IPS DF 19.7 (cell line): ENCODE results near the gene FST.

ENCODE experiments used
- DNase-seq: peaks from one replicate; pipeline ENCODE4 v3.0.0-alpha.2; 2013; ENCODE audit warnings: low read depth, low spot score

Gene FST, protein sequence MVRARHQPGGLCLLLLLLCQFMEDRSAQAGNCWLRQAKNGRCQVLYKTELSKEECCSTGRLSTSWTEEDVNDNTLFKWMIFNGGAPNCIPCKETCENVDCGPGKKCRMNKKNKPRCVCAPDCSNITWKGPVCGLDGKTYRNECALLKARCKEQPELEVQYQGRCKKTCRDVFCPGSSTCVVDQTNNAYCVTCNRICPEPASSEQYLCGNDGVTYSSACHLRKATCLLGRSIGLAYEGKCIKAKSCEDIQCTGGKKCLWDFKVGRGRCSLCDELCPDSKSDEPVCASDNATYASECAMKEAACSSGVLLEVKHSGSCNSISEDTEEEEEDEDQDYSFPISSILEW

DNA sequence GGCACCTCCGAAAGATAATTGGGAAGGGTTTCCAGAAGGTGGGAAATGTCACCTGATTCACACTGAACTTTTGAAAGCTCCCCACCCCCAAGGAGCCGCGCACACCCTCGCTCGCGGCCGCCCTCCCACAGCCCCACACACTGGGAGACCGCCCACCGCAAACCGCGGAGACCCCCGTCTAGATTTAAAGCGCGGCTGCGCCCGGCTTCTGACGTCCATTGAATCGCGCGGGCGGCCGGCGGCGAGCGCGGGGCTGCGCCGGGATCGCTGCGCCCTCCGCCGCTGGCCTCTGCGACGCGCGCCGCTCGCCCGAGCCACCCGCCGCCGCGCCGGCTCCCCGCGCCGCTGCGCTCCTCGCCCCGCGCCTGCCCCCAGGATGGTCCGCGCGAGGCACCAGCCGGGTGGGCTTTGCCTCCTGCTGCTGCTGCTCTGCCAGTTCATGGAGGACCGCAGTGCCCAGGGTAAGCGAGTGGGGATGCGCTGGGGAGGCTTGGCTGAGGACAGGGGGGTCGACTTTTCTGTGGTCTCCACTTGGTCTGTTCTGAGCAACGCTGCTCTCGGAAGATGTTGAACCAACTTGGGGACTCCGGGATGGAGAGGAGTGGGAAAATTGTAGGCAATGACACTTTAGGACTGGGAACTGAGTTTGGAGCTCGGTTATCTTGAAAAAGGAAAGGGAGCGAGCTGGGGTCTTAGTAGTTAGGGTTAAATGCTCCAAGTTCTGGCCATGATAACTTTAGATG is at the start of gene FST:
FST (plus strand) TSS at position 214 of the 743 bp plus-strand sequence; CDS start at position 377, 163 bp downstream.
- DNase-seq: no peak

DNA sequence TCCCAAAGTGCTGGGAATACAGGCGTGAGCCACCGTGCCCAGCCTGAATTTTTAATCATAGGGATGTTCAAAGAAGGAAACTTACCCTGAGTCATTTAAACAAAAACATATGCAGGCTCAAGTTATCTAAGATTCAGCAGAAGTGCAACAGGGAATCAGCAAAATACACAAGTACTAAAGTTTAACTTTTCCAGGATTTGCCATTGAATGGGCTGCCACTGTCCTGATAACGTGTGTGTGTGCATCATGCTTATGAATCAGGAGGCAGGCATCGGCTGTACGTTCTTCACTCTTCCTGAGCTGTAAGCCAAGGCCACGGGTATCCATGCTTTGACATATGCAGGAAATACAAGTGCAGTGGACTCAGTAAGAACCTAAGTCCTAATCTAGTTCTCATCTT is 48.8 kb upstream of the FST start:
- no peak for DNase-seq

DNA sequence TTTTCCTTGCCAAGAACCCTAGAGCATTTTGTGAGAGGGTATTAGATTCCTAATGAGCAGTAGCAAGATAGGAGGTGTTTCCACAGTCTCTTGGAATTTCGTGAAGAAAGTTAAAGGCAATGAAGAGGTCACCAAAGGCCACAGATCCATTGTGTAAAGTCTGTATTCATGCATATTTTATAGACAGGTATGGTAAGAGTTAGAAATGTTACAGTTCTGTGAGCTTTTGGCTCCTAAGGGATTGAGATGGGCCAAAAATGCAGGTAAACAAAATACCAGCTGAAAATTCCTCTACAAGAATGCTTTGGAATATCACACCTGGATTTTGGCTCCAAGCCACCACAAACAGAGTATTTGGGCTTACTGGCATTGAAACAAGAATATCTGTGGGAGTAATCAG is 47.4 kb upstream of the FST start:
- DNase-seq: no peak

DNA sequence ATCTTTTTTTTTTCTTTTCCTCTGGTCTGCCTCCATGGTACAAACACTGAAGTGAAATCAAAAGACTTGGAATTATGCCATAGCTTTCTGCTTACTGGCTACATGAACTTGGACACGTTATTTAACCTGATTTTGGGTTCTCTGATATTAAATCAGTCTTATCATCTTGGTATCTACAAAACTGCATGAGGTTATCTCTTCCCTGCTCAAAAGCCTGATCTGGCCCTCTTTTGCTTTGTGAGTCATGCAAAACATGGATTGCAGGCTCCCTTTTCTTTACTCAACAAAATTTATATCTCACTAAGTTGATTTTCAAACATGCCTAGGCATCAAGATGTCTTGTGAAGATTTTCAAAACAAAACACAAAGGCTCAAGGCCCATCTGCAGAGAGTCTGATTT is 45.9 kb upstream of the FST start:
- no peak for DNase-seq

DNA sequence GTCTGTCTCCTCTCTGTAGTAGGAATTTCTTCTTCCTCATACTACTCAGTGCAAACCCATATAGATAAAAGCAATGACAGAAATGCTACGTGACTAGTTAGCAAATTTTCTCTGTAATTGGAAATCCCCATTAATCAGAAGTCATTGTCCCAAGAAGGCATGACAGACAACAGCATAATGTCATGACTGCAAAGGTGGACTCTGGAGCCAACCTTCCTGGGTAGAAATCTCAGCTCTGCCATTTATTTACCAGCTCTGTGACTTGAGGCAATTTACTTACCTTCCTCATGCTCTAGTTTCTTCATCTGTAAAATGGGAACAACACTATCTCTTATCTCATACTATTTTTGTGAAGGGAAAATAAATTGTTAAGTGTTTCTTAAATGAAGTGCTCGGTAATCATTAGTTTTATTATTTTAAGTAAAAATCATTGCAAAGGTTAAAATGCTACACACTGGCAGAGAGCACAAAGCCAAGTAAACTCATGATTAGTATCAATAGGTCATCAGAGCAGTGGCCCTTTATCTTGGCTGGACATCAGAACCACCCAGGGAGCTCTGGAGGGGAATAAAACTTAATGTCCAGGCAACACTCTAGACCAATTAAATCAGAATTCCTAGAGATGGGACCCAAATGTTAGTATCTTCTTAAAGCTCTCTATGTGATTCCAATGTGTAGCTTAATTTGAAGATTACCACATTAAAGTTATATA is 43.8 kb upstream of the FST start:
- DNase-seq: no peak

DNA sequence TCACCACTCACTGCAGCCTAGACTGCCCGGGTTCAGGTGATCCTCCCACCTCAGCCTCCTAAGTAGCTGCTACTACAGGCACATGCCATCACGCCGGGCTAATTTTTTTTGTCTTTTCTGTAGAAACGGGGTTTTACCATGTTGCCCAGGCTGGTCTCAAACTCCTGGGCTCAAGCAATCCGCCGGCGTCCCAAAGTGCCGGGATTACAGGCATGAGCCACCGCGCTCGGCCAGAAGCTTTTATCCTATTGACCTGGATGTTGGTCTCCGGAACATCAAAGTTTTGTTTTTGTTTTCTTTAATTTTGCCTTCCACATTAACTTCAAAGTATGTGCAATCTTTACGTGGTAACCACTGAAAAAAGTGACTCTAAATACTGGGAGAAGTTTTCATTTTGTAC is 42.4 kb upstream of the FST start:
- no peak for DNase-seq

DNA sequence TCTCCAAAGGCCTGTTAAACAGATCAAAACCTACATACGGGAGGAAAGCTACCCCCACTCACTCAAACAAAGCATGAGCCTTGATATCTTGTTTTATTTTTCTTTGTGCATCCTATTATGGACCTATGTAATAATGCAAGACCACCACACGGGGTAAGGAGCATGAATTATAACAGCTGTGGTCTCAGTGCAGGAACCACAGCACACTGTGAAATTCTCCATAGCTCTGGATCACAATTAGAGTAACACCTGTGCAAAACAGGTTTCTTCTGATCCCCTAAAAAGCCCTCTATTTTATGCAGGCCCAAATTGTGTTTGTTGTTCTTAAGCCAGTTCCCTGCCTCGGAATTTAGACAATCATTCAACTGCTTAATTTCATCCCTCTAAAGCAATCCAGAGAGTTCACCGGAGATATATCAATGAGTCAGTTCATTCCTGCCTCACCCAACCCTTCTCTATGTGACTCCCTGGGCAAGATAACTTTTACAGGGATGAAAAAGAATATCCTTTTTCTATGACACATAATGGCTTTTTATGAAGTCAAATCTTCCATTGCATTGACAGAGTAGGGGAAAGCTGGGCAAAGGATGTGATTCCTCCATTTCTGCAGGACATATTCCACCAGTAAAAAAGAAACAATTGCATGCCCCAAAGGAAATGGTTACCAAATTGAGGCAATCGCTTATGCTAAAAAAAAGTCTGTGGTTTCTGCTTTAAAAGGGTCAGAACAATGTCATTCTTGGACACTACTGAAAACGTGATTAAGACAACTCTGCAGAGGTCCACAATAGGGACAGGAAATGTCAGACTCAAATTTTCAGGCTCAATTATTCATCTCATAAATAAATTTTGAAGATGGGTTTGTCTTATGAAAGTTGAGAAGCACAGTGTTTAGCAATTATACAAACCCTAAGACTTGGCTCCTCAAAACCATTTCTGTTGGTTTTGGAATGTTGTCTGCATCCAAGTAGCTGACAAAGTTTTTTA is 41.6 kb upstream of the FST start:
- DNase-seq: no peak

DNA sequence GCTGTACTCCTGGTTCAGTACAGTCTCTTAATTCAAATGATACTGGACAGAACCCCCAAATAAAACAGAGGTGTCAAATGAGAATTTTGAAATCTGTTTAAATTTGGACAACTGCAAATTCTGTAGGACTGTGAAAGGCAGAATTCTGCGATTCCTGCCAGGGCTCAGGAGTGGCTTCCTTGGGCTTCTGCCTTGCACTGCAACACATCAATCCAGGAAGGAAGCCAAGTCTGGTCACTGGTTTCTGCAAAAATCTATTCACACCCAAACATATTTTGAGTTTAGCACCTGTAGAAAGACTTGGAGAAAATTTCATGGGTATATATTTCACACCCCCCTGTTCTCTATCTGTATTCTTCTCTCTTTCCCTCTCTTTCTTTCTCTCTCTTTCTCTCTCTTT is 37.5 kb upstream of the FST start:
- no peak for DNase-seq

DNA sequence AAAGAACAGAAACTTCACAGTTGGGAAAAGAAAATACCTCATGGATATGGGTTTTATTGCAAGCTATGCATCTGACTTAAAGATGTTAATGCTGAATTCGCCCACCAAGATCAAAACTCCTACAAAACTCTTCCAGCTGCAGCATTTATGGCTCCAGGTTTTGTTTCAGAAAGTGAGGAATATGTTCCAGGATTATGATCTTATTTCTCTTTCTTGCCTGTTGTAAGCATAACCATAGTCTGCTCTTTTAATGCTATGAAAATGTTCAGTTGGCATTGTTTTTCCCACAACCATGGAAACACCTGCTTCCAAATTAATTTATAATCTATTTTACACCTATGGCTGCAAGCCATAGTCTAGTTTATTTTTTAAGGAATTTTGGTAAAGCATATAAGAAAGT is 34.9 kb upstream of the FST start:
- DNase-seq: no peak

DNA sequence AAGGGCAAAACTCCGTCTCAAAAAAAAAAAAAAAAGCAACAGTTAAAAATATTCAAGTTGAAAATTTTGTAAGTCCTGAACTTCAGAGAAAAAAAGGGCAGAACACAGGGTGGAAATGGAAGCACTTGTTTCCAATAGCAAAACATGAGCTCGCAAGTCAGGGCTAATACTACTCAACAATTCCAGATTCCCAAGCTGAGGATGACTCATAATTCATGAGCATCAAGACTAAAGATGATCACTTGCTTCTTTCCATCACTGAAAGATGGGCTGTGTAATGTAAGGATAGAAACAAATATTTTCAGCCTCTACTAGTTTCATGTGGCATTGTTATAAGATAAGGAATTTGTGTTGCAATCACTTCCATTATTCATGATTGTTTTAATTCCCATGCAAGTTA is 33.5 kb upstream of the FST start:
- no peak for DNase-seq

DNA sequence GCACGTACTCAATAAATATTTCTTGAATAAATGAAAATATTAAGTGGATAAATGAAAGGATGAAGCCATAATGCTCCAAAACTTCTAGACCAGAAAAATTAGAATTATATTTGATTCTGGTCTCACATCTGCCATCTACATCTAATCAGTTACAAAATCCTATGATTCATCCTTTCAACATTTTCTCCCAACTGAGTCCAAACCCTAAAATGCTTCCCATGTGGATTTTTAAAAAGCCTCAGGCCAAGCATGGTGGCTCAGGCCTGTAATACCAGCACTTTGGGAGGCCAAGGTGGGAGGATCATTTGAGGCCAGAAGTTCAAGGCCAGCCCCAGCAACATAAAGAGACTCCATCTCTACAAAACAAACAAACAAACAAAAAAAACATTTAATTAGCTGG is 31.6 kb upstream of the FST start:
- no peak for DNase-seq

DNA sequence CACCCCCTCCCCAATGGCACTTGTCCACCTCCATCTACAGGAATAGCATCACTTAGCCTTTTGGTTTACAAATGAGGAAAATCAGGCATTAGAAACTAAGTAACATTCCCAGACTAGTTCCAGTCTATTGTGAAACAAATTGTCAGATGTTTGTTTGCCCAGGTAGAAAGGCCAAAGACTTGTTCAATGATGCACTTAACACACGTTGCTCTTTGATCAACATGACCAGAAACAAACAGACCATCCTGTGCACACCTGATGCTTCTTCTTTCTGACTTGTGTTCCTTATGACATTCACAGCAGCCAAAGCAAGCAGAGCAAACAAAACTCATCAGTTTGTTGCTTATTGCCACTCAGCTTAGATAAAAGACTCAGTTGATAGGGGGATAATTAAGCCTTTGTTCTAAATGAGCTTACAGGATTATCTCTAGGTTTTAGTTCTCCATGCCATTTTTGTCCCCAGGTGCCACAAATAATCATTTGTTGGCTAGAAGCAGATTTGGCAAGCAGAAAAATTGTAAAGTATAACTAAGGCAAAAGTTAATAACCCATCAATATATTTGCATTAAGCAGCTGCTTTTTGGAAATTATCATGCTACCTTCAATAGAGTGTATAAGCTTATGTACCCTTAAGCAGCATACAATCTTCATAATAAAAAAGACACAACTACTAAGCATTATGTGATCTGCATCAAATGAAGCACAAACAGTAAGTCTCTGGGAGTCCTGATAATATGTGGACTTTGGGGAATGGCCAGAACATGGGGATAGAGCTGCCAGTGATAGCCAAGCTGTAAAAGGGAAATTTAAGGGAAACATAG is 26.3 kb upstream of the FST start:
- no peak for DNase-seq

DNA sequence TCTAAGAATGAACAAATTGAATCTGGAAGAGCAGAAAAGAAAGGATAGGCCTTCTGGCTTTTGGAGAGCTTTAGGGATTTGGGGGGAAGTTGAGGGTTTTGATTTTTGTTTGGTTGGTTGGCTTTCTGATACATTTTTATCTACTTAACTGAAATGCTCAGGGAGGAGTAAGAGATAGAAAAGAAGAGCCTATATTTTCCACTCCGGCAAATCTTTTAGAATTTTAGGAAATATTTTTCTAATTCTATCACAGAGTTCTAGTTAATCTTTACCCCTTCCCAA is 25.8 kb upstream of the FST start:
- DNase-seq: no peak

DNA sequence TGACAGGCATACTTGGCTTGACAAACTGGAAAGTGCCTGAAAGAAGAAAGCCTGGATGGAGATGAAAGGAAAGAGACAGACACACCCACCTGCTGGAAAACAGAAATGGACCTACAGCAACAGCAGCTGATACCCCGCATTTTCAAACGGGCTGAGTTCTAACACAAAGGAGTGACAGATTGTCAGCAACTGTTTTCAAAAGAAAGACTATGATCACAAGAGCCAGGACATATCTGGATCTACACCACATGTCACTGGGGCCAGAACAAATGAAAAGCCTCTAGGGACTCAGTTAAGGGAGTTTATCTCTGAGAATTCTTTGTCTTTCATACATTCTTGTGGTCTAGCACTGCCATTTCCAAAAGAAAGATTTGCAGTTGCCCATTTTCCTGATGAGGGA is 24.1 kb upstream of the FST start:
- DNase-seq: no peak

DNA sequence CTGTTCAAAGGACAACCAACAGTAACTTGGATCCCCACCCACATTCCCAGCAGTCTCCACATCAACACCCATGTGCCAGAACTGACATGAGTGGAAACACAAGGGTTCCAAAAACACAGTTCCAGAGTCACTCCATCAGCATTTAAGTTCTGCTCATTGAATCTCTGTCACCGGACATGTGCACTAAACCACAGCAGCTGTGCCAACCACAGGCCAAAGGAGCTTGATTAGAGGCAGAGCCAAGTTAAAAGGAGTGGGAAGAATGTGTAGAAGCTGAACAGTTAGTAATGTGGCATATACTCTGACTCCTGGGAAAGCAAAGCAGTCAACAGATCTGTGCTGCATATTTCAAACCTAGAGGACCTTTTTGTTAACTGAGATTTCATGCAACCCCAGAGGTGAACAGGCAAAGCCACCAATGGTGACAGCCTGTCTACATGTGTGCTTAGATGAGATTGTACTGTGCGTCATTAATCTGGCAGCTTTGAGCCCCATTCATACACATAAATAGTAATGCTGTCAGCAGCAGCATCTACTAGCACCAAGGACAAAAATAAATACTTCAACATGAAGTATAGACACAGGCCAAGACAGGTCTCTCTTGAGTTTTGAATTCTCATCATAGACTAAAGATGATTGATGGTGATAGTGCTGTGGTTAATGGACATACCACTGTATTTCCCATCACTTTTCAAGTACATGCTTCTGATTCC is 16.4 kb upstream of the FST start:
- no peak for DNase-seq

DNA sequence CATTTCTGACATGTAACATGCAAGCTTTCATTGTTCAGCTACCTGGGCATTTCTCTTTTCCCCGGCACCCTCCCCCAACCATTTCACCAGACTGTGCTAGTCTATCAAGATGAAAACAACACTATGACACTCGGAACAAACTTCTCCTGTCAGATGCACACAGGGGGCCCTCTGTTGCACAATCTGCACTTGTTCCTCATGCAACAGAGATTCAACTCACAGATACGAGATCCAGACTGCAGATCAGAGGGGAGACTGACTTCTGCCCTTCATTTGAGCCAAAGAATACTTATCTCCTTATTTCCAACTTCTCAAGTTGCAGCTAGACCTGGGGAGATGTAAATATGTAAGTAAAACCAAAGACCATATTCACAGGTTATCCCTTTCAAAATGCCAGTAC is 15.7 kb upstream of the FST start:
- no peak for DNase-seq

DNA sequence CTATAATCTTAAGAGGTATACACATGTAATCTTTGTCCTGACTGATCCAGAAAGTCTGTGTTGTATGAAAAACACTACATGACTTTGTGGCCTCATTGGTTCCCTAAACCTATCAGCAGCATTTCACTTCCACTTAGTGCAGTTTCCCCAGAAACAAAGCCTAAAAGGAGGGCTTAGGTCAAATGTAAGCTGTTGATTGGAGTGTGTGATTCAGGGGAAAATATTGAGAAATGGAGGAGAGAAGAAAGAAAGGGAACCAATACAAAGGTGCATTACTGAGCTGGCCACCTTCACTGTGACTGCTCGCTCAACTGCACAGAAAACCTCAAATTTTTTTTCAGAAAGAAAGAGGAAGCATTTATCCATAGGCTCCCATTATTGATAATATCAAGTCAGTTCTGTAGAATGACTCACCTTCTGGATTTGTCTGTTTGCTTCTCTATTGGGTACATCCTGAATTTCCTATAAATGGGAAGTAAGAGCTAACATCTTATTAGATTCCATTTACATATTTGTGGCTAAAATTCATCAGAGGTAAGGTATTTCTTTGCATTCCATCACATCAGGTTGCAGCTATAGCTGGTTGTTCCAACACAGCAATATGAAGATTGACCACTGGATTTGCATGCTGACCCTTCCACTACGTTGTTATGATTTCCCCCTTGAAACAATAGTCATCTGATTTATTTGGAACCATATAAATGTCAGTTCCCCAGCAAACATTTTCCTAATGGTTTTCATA is 10.3 kb upstream of the FST start:
- DNase-seq: no peak

DNA sequence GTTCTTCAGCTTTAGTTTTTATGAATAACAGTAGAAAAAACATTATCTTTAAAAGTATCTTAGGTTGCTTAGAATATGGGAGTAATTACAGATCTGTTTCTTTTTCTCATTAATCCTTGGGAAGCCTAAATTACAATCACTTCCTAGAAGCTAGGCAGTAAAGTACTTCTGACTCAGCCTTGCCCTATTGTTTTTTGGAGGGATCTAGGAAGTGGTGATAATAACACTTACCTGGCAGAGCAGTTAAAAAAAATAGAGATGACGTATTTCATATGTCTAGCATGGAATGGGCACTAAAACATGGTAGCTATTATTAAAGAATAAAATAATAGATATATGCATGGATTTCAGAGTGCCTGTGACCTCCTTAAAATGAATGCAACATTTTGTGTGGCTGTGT is 8.2 kb upstream of the FST start:
- no peak for DNase-seq

DNA sequence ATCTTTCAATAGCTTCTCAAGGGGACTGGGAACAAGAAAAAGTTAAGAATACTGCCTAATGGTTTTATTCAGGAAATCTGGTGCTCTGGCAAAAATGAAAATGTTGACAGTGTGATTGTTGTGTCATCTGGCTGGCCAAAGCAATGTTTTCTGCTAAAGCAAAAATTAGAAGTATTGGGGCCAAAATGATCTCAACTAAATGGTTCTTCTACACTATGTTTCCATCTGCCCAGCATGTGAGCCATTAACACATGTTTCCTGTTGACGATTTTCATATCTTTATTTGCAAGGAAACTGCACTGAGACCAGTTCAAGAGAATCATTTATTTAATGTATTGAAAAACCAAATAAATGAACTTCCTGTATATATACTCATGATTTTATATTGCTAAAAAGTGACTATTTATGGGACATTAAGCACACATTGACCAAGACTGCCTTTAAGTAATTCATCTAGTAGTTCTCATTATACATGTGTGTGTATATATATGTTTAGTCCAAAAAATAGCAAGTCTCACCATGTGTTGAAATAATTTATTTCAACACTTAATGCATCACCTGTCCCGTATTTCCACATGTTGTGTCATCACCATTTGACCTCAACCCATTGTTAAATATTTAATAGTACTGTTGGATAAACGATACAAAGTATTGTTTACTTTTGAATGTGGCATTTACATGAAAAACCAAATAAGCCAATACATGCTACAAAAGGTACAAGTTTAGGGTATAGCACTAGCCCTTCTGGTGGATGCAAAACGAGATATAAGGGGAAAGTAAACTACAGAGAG is 7.5 kb upstream of the FST start:
- DNase-seq: no peak
